ENCODE data around the gene SLC18A3. TPM values are rescaled to one million over a fixed set of nuclear protein-coding genes. Genes with fewer than 3 reads are reported as not detected.

SLC18A3 gene
- total RNA-seq, 1 experiment from 2014 or later = 0.13 TPM

GRCh38 chr10:49624629-49625028 is 14.5 kb downstream of the SLC18A3 start:
- H3K4me1 Mint-ChIP-seq = peaks cover 3% of the 10 kb centered on the region; the same call in 1 of the 2 replicates
- H3K36me3 Mint-ChIP-seq = no peaks in the 10 kb centered on the region
- CTCF ChIA-PET = no interaction called here
- POLR2A ChIA-PET = no interaction called here
- peaks cover 24% of the 10 kb centered on the region for H3K27me3 Mint-ChIP-seq (ENCODE audit: low read depth)
- no peaks in the 10 kb centered on the region for H3K9me3 Mint-ChIP-seq
- H3K4me3 Mint-ChIP-seq = no peak overlapping the region
- TF ChIP-seq, protein P1, sequence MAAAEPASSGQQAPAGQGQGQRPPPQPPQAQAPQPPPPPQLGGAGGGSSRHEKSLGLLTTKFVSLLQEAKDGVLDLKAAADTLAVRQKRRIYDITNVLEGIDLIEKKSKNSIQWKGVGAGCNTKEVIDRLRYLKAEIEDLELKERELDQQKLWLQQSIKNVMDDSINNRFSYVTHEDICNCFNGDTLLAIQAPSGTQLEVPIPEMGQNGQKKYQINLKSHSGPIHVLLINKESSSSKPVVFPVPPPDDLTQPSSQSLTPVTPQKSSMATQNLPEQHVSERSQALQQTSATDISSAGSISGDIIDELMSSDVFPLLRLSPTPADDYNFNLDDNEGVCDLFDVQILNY (CRISPR knock-in tag; IDR thresholded peaks at IDR 0.05) = no peak
- TF ChIP-seq ZNF671 (CRISPR knock-in tag; IDR thresholded peaks at IDR 0.05) = no peak
- TF ChIP-seq CREM (CRISPR knock-in tag; IDR thresholded peaks at IDR 0.05) = no peak
- TF ChIP-seq ZNF317 (CRISPR knock-in tag; IDR thresholded peaks at IDR 0.05; ENCODE audit: borderline replicate concordance, low read depth) = no peak
- no peak for TF ChIP-seq CBFB (CRISPR knock-in tag; IDR thresholded peaks at IDR 0.05; ENCODE audit: low read depth)
- no peak for TF ChIP-seq IRF1 (CRISPR knock-in tag; IDR thresholded peaks at IDR 0.05)
- TF ChIP-seq, protein P2, sequence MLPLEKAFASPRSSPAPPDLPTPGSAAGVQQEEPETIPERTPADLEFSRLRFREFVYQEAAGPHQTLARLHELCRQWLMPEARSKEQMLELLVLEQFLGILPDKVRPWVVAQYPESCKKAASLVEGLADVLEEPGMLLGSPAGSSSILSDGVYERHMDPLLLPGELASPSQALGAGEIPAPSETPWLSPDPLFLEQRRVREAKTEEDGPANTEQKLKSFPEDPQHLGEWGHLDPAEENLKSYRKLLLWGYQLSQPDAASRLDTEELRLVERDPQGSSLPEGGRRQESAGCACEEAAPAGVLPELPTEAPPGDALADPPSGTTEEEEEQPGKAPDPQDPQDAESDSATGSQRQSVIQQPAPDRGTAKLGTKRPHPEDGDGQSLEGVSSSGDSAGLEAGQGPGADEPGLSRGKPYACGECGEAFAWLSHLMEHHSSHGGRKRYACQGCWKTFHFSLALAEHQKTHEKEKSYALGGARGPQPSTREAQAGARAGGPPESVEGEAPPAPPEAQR (CRISPR knock-in tag; IDR thresholded peaks at IDR 0.05) = no peak
- no peak for TF ChIP-seq FOXP1 (CRISPR knock-in tag; IDR thresholded peaks at IDR 0.05; ENCODE audit: borderline replicate concordance)
- TF ChIP-seq ZNF219 (CRISPR knock-in tag; IDR thresholded peaks at IDR 0.05; ENCODE audit: borderline replicate concordance) = no peak
- TF ChIP-seq, protein P3, sequence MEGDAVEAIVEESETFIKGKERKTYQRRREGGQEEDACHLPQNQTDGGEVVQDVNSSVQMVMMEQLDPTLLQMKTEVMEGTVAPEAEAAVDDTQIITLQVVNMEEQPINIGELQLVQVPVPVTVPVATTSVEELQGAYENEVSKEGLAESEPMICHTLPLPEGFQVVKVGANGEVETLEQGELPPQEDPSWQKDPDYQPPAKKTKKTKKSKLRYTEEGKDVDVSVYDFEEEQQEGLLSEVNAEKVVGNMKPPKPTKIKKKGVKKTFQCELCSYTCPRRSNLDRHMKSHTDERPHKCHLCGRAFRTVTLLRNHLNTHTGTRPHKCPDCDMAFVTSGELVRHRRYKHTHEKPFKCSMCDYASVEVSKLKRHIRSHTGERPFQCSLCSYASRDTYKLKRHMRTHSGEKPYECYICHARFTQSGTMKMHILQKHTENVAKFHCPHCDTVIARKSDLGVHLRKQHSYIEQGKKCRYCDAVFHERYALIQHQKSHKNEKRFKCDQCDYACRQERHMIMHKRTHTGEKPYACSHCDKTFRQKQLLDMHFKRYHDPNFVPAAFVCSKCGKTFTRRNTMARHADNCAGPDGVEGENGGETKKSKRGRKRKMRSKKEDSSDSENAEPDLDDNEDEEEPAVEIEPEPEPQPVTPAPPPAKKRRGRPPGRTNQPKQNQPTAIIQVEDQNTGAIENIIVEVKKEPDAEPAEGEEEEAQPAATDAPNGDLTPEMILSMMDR (IDR thresholded peaks at IDR 0.05) = no peak
- TF ChIP-seq PRRX2 (CRISPR knock-in tag; IDR thresholded peaks at IDR 0.05) = no peak
- TF ChIP-seq, protein P4, sequence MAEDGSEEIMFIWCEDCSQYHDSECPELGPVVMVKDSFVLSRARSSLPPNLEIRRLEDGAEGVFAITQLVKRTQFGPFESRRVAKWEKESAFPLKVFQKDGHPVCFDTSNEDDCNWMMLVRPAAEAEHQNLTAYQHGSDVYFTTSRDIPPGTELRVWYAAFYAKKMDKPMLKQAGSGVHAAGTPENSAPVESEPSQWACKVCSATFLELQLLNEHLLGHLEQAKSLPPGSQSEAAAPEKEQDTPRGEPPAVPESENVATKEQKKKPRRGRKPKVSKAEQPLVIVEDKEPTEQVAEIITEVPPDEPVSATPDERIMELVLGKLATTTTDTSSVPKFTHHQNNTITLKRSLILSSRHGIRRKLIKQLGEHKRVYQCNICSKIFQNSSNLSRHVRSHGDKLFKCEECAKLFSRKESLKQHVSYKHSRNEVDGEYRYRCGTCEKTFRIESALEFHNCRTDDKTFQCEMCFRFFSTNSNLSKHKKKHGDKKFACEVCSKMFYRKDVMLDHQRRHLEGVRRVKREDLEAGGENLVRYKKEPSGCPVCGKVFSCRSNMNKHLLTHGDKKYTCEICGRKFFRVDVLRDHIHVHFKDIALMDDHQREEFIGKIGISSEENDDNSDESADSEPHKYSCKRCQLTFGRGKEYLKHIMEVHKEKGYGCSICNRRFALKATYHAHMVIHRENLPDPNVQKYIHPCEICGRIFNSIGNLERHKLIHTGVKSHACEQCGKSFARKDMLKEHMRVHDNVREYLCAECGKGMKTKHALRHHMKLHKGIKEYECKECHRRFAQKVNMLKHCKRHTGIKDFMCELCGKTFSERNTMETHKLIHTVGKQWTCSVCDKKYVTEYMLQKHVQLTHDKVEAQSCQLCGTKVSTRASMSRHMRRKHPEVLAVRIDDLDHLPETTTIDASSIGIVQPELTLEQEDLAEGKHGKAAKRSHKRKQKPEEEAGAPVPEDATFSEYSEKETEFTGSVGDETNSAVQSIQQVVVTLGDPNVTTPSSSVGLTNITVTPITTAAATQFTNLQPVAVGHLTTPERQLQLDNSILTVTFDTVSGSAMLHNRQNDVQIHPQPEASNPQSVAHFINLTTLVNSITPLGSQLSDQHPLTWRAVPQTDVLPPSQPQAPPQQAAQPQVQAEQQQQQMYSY (CRISPR knock-in tag; IDR thresholded peaks at IDR 0.05) = no peak
- no peak for TF ChIP-seq ZNF396 (CRISPR knock-in tag; IDR thresholded peaks at IDR 0.05; ENCODE audit: borderline replicate concordance)
- TF ChIP-seq IRF2 (CRISPR knock-in tag; IDR thresholded peaks at IDR 0.05; ENCODE audit: borderline replicate concordance, low read depth) = no peak
- no peak for TF ChIP-seq ZNF121 (CRISPR knock-in tag; IDR thresholded peaks at IDR 0.05)
- TF ChIP-seq, protein P5, sequence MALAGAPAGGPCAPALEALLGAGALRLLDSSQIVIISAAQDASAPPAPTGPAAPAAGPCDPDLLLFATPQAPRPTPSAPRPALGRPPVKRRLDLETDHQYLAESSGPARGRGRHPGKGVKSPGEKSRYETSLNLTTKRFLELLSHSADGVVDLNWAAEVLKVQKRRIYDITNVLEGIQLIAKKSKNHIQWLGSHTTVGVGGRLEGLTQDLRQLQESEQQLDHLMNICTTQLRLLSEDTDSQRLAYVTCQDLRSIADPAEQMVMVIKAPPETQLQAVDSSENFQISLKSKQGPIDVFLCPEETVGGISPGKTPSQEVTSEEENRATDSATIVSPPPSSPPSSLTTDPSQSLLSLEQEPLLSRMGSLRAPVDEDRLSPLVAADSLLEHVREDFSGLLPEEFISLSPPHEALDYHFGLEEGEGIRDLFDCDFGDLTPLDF (CRISPR knock-in tag; IDR thresholded peaks at IDR 0.05) = no peak
- TF ChIP-seq ZBTB43 (CRISPR knock-in tag; IDR thresholded peaks at IDR 0.05) = no peak
- TF ChIP-seq TP53 (CRISPR knock-in tag; IDR thresholded peaks at IDR 0.05) = no peak
- ATAC-seq = no peak
- no peak for DNase-seq (ENCODE audit: low spot score)
- H3K27ac Mint-ChIP-seq = no peak overlapping the region

All from WTC11 (cell line).